ENCODE measurements around the gene SLC2A5.

Gene SLC2A5

DNA sequence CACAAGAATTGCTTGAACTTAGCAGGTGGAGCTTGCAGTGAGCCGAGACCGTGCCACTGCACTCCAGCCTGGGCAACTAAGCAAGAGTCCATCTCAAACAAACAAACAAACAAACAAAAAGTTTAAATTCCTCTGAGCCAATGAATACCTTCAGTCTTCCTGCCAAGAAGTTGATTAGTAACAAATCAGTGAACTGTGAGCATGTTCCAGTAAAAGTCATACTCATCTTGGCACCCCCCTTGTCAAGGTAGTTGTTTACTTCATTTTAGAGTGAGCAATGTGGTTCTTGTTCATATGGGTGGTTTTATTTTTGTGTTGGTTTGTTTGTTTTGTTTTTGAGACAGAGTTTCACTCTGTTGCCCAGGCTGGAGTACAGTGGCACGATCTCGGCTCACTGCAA, 25.2 kb downstream of the SLC2A5 start:
- Histone ChIP-seq H3K36me3 (ENCODE audit: control insufficient read depth, insufficient read depth, low read length) (no peaks in the 10 kb centered on the region), H3K27ac (ENCODE audit: low read depth, low read length) (no peak overlapping the region), H3K9ac (ENCODE audit: low read depth, low read length) (no peak overlapping the region), H3K27me3 (ENCODE audit: control insufficient read depth, insufficient read depth, low read length) (no peaks in the 10 kb centered on the region), H3K9me3 (ENCODE audit: control insufficient read depth, insufficient read depth, low read length) (no peaks in the 10 kb centered on the region), H3K4me1 (ENCODE audit: control insufficient read depth, insufficient read depth, low read length) (no peaks in the 10 kb centered on the region), H3K4me3 (ENCODE audit: low read depth, low read length) (no peak overlapping the region)

DNA sequence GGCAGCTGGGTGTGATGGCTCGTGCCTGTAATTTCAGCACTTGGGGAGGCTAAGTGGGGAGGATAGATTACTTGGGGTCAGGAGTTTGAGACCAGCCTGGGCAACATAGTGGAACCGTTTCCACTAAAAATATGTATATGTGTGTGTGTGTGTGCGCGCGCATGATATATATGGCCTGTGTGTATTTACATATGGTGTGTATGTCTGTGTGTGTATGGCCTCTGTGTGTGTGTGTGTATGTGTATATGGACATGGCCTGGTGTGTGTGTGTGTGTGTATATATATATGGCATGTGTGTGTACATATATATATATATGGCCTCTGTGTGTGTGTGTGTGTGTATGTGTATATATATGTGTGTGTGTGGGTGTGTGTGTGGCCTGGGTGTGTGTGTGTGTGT, 27.2 kb downstream of the SLC2A5 start:
- Histone ChIP-seq H3K27me3 (ENCODE audit: control insufficient read depth, insufficient read depth, low read length) (no peaks in the 10 kb centered on the region), H3K9me3 (ENCODE audit: control insufficient read depth, insufficient read depth, low read length) (no peaks in the 10 kb centered on the region), H3K4me1 (ENCODE audit: control insufficient read depth, insufficient read depth, low read length) (no peaks in the 10 kb centered on the region), H3K9ac (ENCODE audit: low read depth, low read length) (no peak overlapping the region), H3K36me3 (ENCODE audit: control insufficient read depth, insufficient read depth, low read length) (no peaks in the 10 kb centered on the region), H3K4me3 (ENCODE audit: low read depth, low read length) (no peak overlapping the region), H3K27ac (ENCODE audit: low read depth, low read length) (no peak overlapping the region)

DNA sequence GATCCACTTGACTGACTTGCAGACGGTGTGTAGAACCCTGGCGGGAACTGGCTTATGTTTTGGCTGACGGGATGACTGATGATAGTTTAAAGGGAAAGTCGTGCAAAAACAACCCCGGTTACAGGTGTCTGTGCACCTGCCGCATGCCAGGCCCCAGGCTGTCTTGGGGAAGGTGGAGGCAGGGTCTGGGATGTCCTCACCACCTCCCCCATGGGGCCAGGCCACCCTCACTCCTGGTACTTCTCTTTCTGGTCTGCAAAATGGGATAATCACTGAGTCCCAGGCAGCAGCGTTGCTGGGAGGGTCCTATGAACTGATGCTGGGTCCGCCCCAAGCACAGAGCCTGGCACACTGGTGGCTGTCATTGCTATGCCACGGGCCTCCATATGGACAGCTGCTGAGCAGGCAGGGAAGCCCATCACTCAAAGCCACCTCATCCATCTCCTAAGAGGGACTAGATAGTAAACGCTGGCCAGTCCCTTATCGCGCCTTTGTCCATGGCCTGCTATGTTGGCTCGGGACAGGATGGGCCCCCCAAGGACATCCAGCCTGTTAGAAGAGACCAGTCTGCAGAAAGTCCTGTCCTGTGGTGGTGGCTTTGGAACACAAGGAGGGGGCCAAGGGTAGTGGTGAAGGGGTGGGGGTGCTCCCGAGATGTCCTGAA, 28.2 kb downstream of the SLC2A5 start:
- H3K27ac ChIP-seq (ENCODE audit: low read depth, low read length): no peak overlapping the region
- no peaks in the 10 kb centered on the region for H3K9me3 ChIP-seq (ENCODE audit: control insufficient read depth, insufficient read depth, low read length)
- H3K36me3 ChIP-seq (ENCODE audit: control insufficient read depth, insufficient read depth, low read length): no peaks in the 10 kb centered on the region

DNA sequence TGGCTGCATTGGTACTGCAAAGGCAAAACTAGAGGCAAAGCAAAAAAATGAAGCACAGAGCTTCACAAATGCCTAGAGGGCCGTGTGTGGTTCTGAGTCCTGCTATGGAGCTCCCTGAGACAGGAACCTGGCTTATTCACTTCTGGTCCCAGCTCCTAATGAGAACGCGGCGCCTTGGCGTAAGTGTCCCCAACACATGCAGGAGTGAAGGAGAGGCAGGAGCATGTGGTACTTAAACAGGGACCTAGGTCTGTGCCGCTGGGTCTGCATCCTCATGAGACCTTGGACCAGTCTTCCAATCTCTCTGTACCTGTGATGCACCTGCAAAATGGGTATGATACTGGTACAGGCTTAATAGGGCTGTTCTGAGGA, 28.8 kb downstream of the SLC2A5 start:
- no peak overlapping the region for H3K27ac ChIP-seq (ENCODE audit: low read depth, low read length)
- H3K9me3 ChIP-seq (ENCODE audit: control insufficient read depth, insufficient read depth, low read length): no peaks in the 10 kb centered on the region
- no peaks in the 10 kb centered on the region for H3K27me3 ChIP-seq (ENCODE audit: control insufficient read depth, insufficient read depth, low read length)
- no peaks in the 10 kb centered on the region for H3K36me3 ChIP-seq (ENCODE audit: control insufficient read depth, insufficient read depth, low read length)
- no peak overlapping the region for H3K4me3 ChIP-seq (ENCODE audit: low read depth, low read length)
- H3K4me1 ChIP-seq (ENCODE audit: control insufficient read depth, insufficient read depth, low read length): no peaks in the 10 kb centered on the region
- H3K9ac ChIP-seq (ENCODE audit: low read depth, low read length): no peak overlapping the region

More for the DNA sequence above, 28.2 kb downstream of the SLC2A5 start:
- Histone ChIP-seq H3K9ac (ENCODE audit: low read depth, low read length) (no peak overlapping the region), H3K4me3 (ENCODE audit: low read depth, low read length) (no peak overlapping the region), H3K27me3 (ENCODE audit: control insufficient read depth, insufficient read depth, low read length) (no peaks in the 10 kb centered on the region), H3K4me1 (ENCODE audit: control insufficient read depth, insufficient read depth, low read length) (no peaks in the 10 kb centered on the region)

DNA sequence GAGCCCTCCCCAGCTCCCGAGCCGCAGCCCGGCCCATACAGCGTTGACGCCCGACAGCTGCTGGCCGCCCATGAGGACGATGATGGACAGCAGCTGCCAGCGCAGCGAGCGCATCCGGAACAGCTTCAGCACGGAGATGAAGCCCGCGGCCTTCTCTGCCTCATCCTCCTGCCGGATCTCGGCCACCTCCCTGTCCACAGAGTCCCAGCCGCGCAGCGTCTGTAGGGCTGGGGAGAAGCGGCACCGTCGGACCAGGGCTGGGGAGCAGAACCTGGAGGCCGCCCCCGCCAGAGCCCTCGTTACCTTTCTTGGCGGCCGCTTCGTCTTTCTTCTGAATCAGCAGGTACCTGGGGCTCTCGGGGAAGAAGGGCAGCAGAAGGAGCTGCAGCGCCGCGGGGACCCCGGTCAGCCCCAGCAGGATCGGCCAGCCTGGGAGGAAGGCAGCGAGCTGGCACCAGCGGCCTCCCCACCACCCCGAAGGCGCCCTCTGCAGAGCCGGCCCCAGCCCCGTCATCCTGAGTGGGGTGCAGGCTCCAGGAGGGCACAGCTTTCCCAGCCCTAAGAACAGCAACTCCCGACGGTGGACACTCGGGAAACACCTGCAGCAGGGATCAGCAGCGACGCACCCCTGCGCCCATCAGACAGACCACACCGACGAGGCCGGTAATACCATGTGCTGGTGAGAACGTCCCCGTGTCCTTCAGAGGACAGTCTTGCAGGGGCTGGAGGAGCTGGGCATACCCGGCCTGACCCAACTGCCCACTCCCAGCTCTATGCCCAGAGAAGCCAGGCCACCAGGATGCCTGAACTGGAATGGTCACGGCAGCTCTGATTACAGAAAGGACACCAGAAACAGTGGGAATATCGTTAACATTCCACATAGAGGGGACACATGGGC, 29.4 kb downstream of the SLC2A5 start:
- Histone ChIP-seq H3K36me3 (ENCODE audit: control insufficient read depth, insufficient read depth, low read length) (no peaks in the 10 kb centered on the region), H3K4me1 (ENCODE audit: control insufficient read depth, insufficient read depth, low read length) (no peaks in the 10 kb centered on the region)

DNA sequence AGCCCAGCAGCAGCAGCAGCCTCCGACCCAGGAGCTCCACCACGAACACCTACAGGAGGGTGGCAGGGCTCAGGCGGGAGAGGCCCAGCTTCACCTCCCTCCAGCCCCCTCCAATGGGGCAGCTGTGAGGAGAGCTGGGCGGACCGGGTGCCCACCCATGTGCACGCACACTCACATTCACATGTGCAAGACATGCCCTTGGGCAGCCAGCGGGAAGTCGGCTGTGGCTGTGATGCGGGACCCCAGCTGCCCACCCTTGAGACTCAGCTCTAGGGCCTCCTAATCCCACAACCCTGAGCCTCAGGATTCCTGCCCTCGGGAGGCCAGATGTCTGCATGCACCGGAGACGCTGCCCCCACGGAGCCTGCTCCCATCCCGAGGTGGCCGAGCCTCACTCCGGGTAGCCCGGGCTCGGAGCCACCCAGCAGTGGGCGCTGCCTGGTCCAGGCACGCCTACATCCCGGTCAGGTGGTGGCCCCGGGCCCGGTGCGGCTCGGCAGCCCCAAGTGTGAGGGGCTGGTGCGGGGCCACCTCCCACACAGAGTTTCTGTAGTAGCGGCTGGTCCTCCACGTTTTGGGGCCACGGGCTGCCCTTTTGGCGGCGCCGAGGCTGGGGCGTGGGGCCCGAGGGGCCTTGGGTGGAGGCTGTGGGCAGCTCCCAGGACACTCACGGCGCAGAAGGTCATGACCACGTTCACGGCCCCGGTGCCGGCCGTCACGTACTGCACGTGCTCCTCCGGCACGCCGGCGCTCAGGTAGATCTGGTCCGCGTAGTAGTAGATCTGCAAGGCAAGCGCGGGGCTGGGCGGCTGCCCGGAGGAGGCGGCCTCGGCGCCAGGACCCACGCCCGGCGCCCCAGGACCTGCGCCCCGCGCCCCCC, 30.3 kb downstream of the SLC2A5 start:
- Histone ChIP-seq H3K27ac (ENCODE audit: low read depth, low read length) (no peak overlapping the region), H3K4me3 (ENCODE audit: low read depth, low read length) (no peak overlapping the region), H3K4me1 (ENCODE audit: control insufficient read depth, insufficient read depth, low read length) (no peaks in the 10 kb centered on the region), H3K9ac (ENCODE audit: low read depth, low read length) (no peak overlapping the region), H3K36me3 (ENCODE audit: control insufficient read depth, insufficient read depth, low read length) (no peaks in the 10 kb centered on the region), H3K9me3 (ENCODE audit: control insufficient read depth, insufficient read depth, low read length) (no peaks in the 10 kb centered on the region), H3K27me3 (ENCODE audit: control insufficient read depth, insufficient read depth, low read length) (no peaks in the 10 kb centered on the region)

More for the DNA sequence above, 29.4 kb downstream of the SLC2A5 start:
- Histone ChIP-seq H3K9me3 (ENCODE audit: control insufficient read depth, insufficient read depth, low read length) (no peaks in the 10 kb centered on the region), H3K27ac (ENCODE audit: low read depth, low read length) (no peak overlapping the region), H3K4me3 (ENCODE audit: low read depth, low read length) (no peak overlapping the region), H3K27me3 (ENCODE audit: control insufficient read depth, insufficient read depth, low read length) (no peaks in the 10 kb centered on the region), H3K9ac (ENCODE audit: low read depth, low read length) (no peak overlapping the region)

DNA sequence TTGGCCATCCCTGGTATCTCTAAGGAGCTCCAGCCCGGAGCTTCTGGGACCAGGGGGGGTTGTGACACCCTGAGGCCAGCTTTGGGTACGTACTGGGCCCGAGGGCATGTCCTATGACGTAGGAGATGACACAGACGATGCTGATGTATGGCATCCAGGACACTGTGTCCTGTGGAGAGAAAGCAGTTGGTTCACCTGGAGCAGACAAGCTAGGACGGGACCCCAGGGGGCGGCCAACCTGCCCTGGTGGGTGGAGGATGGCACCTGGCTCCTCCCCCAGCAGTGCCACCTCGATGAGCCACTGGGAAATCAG, 31.1 kb downstream of the SLC2A5 start:
- no peaks in the 10 kb centered on the region for H3K36me3 ChIP-seq (ENCODE audit: control insufficient read depth, insufficient read depth, low read length)
- no peaks in the 10 kb centered on the region for H3K9me3 ChIP-seq (ENCODE audit: control insufficient read depth, insufficient read depth, low read length)
- H3K4me1 ChIP-seq (ENCODE audit: control insufficient read depth, insufficient read depth, low read length): 0 out of 2 replicates have a peak, but pooled peaks cover 3% of the 10 kb centered on the region
- H3K27ac ChIP-seq (ENCODE audit: low read depth, low read length): no peak overlapping the region
- no peaks in the 10 kb centered on the region for H3K27me3 ChIP-seq (ENCODE audit: control insufficient read depth, insufficient read depth, low read length)
- H3K4me3 ChIP-seq (ENCODE audit: low read depth, low read length): no peak overlapping the region
- H3K9ac ChIP-seq (ENCODE audit: low read depth, low read length): no peak overlapping the region

DNA sequence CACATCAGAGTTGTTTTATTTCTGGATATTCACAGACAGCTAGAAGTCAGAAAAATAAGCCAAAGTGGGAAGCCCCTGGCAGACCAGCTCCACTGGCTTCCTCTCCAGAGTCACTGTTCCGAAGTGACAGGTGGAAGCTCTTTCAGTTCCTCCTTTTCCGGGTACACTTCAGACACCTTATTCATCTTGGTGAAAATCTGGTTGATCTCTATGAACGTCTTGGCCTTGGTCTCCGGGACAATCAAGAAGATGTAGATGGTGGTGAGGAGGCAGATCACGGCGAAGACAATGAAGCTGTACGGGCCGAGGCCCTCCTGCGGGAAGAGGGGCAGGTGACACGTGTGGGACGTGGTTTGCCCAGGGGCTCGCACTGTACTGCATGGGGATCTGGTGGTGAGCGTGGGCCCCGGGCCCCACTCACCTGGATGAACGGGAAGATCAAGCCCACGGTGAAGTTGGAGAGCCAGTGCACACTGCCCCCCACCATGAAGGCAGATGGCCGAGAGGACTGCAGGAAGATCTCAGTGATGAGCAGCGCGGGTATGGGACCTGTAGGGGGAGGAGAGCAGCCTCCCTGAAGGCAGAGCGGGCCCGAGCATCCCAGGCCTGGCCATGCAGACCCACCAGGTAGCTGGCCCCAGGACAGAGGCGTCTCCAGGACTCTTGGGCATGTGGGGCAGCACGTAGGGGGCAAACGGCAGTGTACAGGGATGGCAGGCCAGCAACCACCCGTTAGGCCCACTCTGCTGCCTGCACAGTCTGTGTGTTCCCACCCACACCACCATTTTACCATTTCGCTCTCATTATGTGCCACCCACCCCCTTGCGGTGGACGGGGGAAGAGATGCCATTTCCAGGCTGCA, 31.7 kb downstream of the SLC2A5 start:
- Histone ChIP-seq H3K4me3 (ENCODE audit: low read depth, low read length) (no peak overlapping the region), H3K4me1 (ENCODE audit: control insufficient read depth, insufficient read depth, low read length) (0 out of 2 replicates have a peak, but pooled peaks cover 3% of the 10 kb centered on the region), H3K27me3 (ENCODE audit: control insufficient read depth, insufficient read depth, low read length) (no peaks in the 10 kb centered on the region), H3K9ac (ENCODE audit: low read depth, low read length) (no peak overlapping the region), H3K36me3 (ENCODE audit: control insufficient read depth, insufficient read depth, low read length) (no peaks in the 10 kb centered on the region), H3K9me3 (ENCODE audit: control insufficient read depth, insufficient read depth, low read length) (no peaks in the 10 kb centered on the region), H3K27ac (ENCODE audit: low read depth, low read length) (no peak overlapping the region)

DNA sequence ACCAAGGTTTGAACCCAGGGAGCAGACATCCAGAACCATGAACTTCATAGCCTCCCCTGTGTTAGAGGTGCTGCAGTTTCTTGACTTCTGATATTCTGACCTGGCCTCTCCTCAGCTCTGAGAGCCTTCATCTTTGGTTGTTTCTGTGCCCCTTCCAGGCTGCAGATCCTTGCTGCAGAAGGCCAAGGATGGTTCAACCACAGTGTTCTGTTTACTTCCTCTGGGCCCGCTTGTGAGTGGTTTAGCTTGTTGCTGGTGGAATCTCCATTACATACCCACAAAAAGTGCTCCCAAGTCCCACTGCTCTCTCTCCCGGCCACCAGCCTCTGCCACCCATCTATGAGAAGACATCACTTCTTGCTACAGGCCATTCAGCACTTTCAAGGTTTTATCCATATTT, 34.2 kb downstream of the SLC2A5 start:
- Histone ChIP-seq H3K9me3 (ENCODE audit: control insufficient read depth, insufficient read depth, low read length) (peaks cover 13% of the 10 kb centered on the region), H3K36me3 (ENCODE audit: control insufficient read depth, insufficient read depth, low read length) (no peaks in the 10 kb centered on the region), H3K4me1 (ENCODE audit: control insufficient read depth, insufficient read depth, low read length) (0 out of 2 replicates have a peak, but pooled peaks cover 3% of the 10 kb centered on the region), H3K9ac (ENCODE audit: low read depth, low read length) (no peak overlapping the region), H3K4me3 (ENCODE audit: low read depth, low read length) (no peak overlapping the region), H3K27me3 (ENCODE audit: control insufficient read depth, insufficient read depth, low read length) (no peaks in the 10 kb centered on the region), H3K27ac (ENCODE audit: low read depth, low read length) (no peak overlapping the region)

DNA sequence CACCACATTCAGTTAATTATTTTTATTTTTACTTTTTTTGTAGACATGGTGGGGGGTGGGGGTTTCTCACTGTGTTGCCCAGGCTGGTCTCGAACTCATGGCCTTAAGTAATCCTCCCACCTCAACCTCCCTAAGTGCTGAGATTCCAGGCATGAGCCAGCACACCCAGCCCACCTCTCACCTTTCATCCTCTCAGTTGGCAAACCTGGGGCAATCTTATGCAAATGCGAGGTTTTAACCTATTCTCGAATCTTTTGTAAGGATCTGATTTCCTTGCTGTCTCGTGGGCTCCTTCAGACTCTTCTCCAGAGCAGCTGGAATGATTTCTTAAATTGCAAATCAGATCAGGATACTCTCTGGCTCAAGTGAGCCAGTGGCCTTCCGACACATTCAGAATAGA, 36.1 kb downstream of the SLC2A5 start:
- H3K9me3 ChIP-seq (ENCODE audit: control insufficient read depth, insufficient read depth, low read length): peaks cover 17% of the 10 kb centered on the region
- H3K4me3 ChIP-seq (ENCODE audit: low read depth, low read length): no peak overlapping the region
- no peak overlapping the region for H3K27ac ChIP-seq (ENCODE audit: low read depth, low read length)
- no peaks in the 10 kb centered on the region for H3K36me3 ChIP-seq (ENCODE audit: control insufficient read depth, insufficient read depth, low read length)
- H3K27me3 ChIP-seq (ENCODE audit: control insufficient read depth, insufficient read depth, low read length): no peaks in the 10 kb centered on the region
- H3K4me1 ChIP-seq (ENCODE audit: control insufficient read depth, insufficient read depth, low read length): 0 out of 2 replicates have a peak, but pooled peaks cover 3% of the 10 kb centered on the region
- H3K9ac ChIP-seq (ENCODE audit: low read depth, low read length): no peak overlapping the region
